Immature natural killer cell (primary cell): ENCODE measurements around the gene KIF21B. TPM values are rescaled to one million over a fixed set of nuclear protein-coding genes. Genes with fewer than 3 reads are reported as not detected.

Source experiments
- DNase-seq, 3 donors: peaks; one replicate each; pipeline ENCODE4 v3.0.0; 2022; ENCODE audit warnings: mixed read lengths in 1 of 3
- H3K27ac Mint-ChIP-seq, 6 donors: one replicate each; pipeline ENCODE4 v1.8.0; 2020; ENCODE audit warnings: mixed read lengths in 6 of 6, mild to moderate bottlenecking in 5 of 6, inconsistent platforms in 4 of 6, moderate library complexity in 3 of 6
- H3K27me3 Mint-ChIP-seq, 3 donors: one replicate each; pipeline ENCODE4 v1.8.0; 2020 to 2021; ENCODE audit warnings: low read depth in 3 of 3, mild to moderate bottlenecking in 3 of 3, mixed read lengths in 3 of 3, moderate library complexity in 3 of 3, inconsistent platforms in 1 of 3
- H3K36me3 Mint-ChIP-seq, 3 donors: one replicate each; pipeline ENCODE4 v1.8.0; 2020; ENCODE audit warnings: mixed read lengths in 3 of 3, inconsistent platforms in 2 of 3, mild to moderate bottlenecking in 2 of 3
- H3K4me1 Mint-ChIP-seq, 2 donors: one replicate each; pipeline ENCODE4 v1.8.0; 2020; ENCODE audit warnings: inconsistent platforms in 2 of 2, mild to moderate bottlenecking in 2 of 2, mixed read lengths in 2 of 2, moderate library complexity in 1 of 2
- H3K4me3 Mint-ChIP-seq, 5 donors: one replicate each; pipeline ENCODE4 v1.8.0; 2020; ENCODE audit warnings: mild to moderate bottlenecking in 5 of 5, mixed read lengths in 5 of 5, inconsistent platforms in 3 of 5, moderate library complexity in 3 of 5
- H3K9me3 Mint-ChIP-seq, 6 donors: one replicate each; pipeline ENCODE4 v1.8.0; 2020; ENCODE audit warnings: mild to moderate bottlenecking in 6 of 6, mixed read lengths in 6 of 6, inconsistent platforms in 4 of 6, moderate library complexity in 3 of 6
- polyA plus RNA-seq, 3 donors: library from polyadenylated mRNA; unstranded; fragments of 300-500 nt; fragmentation: Illumina TruSeq; gene quantifications; one replicate each; pipeline ENCODE4 v1.2.3, GENCODE V29; 2021

The KIF21B gene
- polyA plus RNA-seq, 3 donors from 2014 or later, result 1.6 to 9.1 (median 2.9) TPM

GRCh38 chr1:201036188-201036842 lies 12.8 kb upstream of the KIF21B start:
- Mint-ChIP-seq H3K36me3 (no peaks in the 10 kb centered on the region), H3K27ac (no peak overlapping the region), H3K9me3 (no peaks in the 10 kb centered on the region), H3K4me3 (no peak overlapping the region), H3K4me1 (no peaks in the 10 kb centered on the region), H3K27me3 (peaks cover 0 to 1% (median 0%) of the 10 kb centered on the region in 3 donors)
- DNase-seq, result no peak

GRCh38 chr1:201034671-201035070 lies 11.2 kb upstream of the KIF21B start:
- Mint-ChIP-seq H3K27me3 (peaks cover 0 to 1% (median 0%) of the 10 kb centered on the region in 3 donors), H3K4me3 (no peak overlapping the region), H3K4me1 (no peaks in the 10 kb centered on the region), H3K27ac (no peak overlapping the region), H3K9me3 (no peaks in the 10 kb centered on the region), H3K36me3 (no peaks in the 10 kb centered on the region)
- no peak for DNase-seq

GRCh38 chr1:201032408-201032807 lies 8.9 kb upstream of the KIF21B start:
- Mint-ChIP-seq H3K27ac (no peak overlapping the region), H3K9me3 (no peaks in the 10 kb centered on the region), H3K4me3 (no peak overlapping the region), H3K27me3 (peaks cover 0 to 2% (median 1%) of the 10 kb centered on the region in 3 donors), H3K4me1 (no peaks in the 10 kb centered on the region), H3K36me3 (no peaks in the 10 kb centered on the region)
- DNase-seq, result no peak

GRCh38 chr1:201028461-201028889 lies 5.0 kb upstream of the KIF21B start:
- Mint-ChIP-seq H3K4me3 (no peak overlapping the region), H3K27me3 (peaks cover 0 to 10% (median 3%) of the 10 kb centered on the region in 3 donors), H3K9me3 (no peaks in the 10 kb centered on the region), H3K4me1 (peaks cover 5 to 12% of the 10 kb centered on the region in 2 donors), H3K27ac (no peak overlapping the region), H3K36me3 (no peaks in the 10 kb centered on the region)
- no peak for DNase-seq

GRCh38 chr1:201026836-201027235 lies 3.3 kb upstream of the KIF21B start:
- Mint-ChIP-seq H3K27me3 (peaks cover 0 to 18% (median 6%) of the 10 kb centered on the region in 3 donors), H3K4me1 (peaks cover 16 to 23% of the 10 kb centered on the region in 2 donors), H3K27ac (no peak overlapping the region), H3K9me3 (no peaks in the 10 kb centered on the region), H3K36me3 (no peaks in the 10 kb centered on the region), H3K4me3 (peak overlapping the region in 1 of 5 donors; percentile 19)
- DNase-seq, result no peak

- Mint-ChIP-seq H3K4me3 (no peak overlapping the region), H3K36me3 (no peaks in the 10 kb centered on the region), H3K27ac (no peak overlapping the region), H3K4me1 (peaks cover 22 to 30% of the 10 kb centered on the region in 2 donors), H3K9me3 (no peaks in the 10 kb centered on the region), H3K27me3 (peaks cover 0 to 18% (median 5%) of the 10 kb centered on the region in 3 donors)
- no peak for DNase-seq
These were observed 2.7 kb upstream of the KIF21B start for GRCh38 chr1:201026234-201026633.

GRCh38 chr1:201025571-201026002 lies 2.1 kb upstream of the KIF21B start:
- no peaks in the 10 kb centered on the region for H3K36me3 Mint-ChIP-seq
- no peak for DNase-seq
- H3K9me3 Mint-ChIP-seq, result no peaks in the 10 kb centered on the region
- H3K4me3 Mint-ChIP-seq, result no peak overlapping the region
- H3K4me1 Mint-ChIP-seq, result peaks cover 28 to 36% of the 10 kb centered on the region in 2 donors
- peaks cover 0 to 18% (median 5%) of the 10 kb centered on the region in 3 donors for H3K27me3 Mint-ChIP-seq
- H3K27ac Mint-ChIP-seq, result no peak overlapping the region

- Mint-ChIP-seq H3K36me3 (no peaks in the 10 kb centered on the region), H3K9me3 (no peaks in the 10 kb centered on the region), H3K4me3 (peak overlapping the region in 1 of 5 donors; percentile 44), H3K27me3 (peaks cover 0 to 19% (median 5%) of the 10 kb centered on the region in 3 donors), H3K4me1 (peaks cover 38 to 46% of the 10 kb centered on the region in 2 donors), H3K27ac (no peak overlapping the region)
- no peak for DNase-seq
These were observed 1.1 kb upstream of the KIF21B start for GRCh38 chr1:201024625-201024998.

- H3K27me3 Mint-ChIP-seq, result peaks cover 4 to 21% (median 5%) of the 10 kb centered on the region in 3 donors
These were observed 558 bp upstream of the KIF21B start for GRCh38 chr1:201023920-201024624.

GRCh38 chr1:201022820-201023516 lies 546 bp downstream of the KIF21B start:
- H3K4me3 Mint-ChIP-seq, result peak overlapping the region; percentile 91 to 99 (median 94)
- DNase-seq, result peak; percentile 56 to 58 (median 58)
- no peaks in the 10 kb centered on the region for H3K9me3 Mint-ChIP-seq
- no peaks in the 10 kb centered on the region for H3K36me3 Mint-ChIP-seq
- H3K27me3 Mint-ChIP-seq, result peaks cover 4 to 21% (median 5%) of the 10 kb centered on the region in 3 donors
- H3K27ac Mint-ChIP-seq, result peak overlapping the region; percentile 93 to 100 (median 100)
- peaks cover 53 to 62% of the 10 kb centered on the region in 2 donors for H3K4me1 Mint-ChIP-seq

More at GRCh38 chr1:201023920-201024624, 558 bp upstream of the KIF21B start:
- peak overlapping the region in 3 of 6 donors; percentile 29 to 65 (median 40) for H3K27ac Mint-ChIP-seq
- no peaks in the 10 kb centered on the region for H3K36me3 Mint-ChIP-seq
- H3K9me3 Mint-ChIP-seq, result no peaks in the 10 kb centered on the region
- peak overlapping the region; percentile 17 to 57 (median 44) for H3K4me3 Mint-ChIP-seq
- H3K4me1 Mint-ChIP-seq, result peaks cover 43 to 51% of the 10 kb centered on the region in 2 donors
- no peak for DNase-seq

- no peak for DNase-seq
- Mint-ChIP-seq H3K4me3 (peak overlapping the region; percentile 91 to 99 (median 94)), H3K27ac (peak overlapping the region; percentile 93 to 100 (median 100)), H3K4me1 (peaks cover 58 to 67% of the 10 kb centered on the region in 2 donors), H3K9me3 (no peaks in the 10 kb centered on the region), H3K27me3 (peaks cover 4 to 21% (median 5%) of the 10 kb centered on the region in 3 donors), H3K36me3 (no peaks in the 10 kb centered on the region)
These were observed 1.1 kb downstream of the KIF21B start for GRCh38 chr1:201022493-201022819.

GRCh38 chr1:201021630-201022492 lies 1.7 kb downstream of the KIF21B start:
- peaks cover 64 to 73% of the 10 kb centered on the region in 2 donors for H3K4me1 Mint-ChIP-seq
- peak overlapping the region; percentile 93 to 100 (median 100) for H3K27ac Mint-ChIP-seq
- peaks cover 4 to 21% (median 5%) of the 10 kb centered on the region in 3 donors for H3K27me3 Mint-ChIP-seq
- no peaks in the 10 kb centered on the region for H3K36me3 Mint-ChIP-seq
- DNase-seq, result no peak
- H3K4me3 Mint-ChIP-seq, result peak overlapping the region; percentile 91 to 99 (median 94)
- H3K9me3 Mint-ChIP-seq, result no peaks in the 10 kb centered on the region
